Brain microvascular endothelial cell (primary cell): ENCODE measurements around the gene GANC.

Experiments
- DNase-seq: peaks from one replicate; pipeline ENCODE4 v3.0.0-alpha.2; 2020
- H3K27ac ChIP-seq: fragments of 250-450 bp; sonication (Bioruptor Pico); 2 replicates; pipeline ENCODE4 v1.5.1; 2020; ENCODE audit warnings: mild to moderate bottlenecking, moderate library complexity
- H3K27me3 ChIP-seq: fragments of 250-450 bp; sonication (Bioruptor Pico); replicated peaks from 2 replicates; pipeline ENCODE4 v1.5.1; 2020; ENCODE audit warnings: mild to moderate bottlenecking
- H3K36me3 ChIP-seq: fragments of 250-450 bp; sonication (Bioruptor Pico); replicated peaks from 2 replicates; pipeline ENCODE4 v1.5.1; 2020; ENCODE audit warnings: mild to moderate bottlenecking
- H3K4me3 ChIP-seq: 2 replicates; pipeline ENCODE4 v1.5.1; 2011; ENCODE audit warnings: low read depth, mild to moderate bottlenecking, control low read depth, low read length, moderate library complexity
- in situ Hi-C: cut with HindIII; loops from 2 replicates; pipeline ENCODE4 v1.10.0; 2017; ENCODE audit warnings: low sequenced_read_pairs, low pct_ligation_motif_present
- TF ChIP-seq, protein P1 (sequence below): IDR thresholded peaks from 2 replicates; pipeline ENCODE4 v1.5.1; 2011; ENCODE audit warnings: low read depth, mild to moderate bottlenecking, moderate library complexity, low read length, control low read depth, inconsistent platforms; ENCODE audit errors: missing control alignments

GANC gene

DNA sequence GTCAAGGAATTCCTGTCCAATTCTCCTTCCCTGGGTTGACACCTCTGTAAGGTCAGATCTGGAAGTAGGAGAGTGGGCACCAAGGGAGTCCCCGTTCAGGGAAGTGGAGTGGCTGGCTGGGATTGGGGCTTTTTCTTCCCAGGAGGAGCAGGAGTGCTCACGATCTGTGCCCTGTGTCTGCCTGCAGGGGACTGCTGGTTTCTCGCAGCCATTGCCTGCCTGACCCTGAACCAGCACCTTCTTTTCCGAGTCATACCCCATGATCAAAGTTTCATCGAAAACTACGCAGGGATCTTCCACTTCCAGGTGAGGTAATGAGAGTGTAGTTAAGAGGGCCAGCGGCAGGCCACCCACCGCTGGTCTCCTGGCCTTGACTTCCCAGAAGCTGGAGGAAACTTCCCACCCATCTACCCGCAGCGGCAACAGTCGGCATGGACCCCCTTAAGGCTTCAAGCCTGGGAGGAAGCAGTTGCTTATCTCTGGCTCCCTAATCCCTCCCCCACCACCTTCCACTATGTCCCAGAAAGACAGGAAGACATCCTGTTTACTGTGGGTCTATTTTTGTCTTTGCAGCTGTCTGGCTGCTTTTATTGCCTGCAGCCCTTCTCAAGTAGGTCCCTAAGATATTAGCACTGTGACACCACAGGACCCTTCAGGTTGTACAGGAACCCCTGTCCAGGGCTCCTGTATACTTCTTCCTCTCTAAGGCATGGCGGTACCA lies 113.1 kb downstream of the GANC start:
- in situ Hi-C loops = no loop called here
- DNase-seq = no peak
- H3K4me3 ChIP-seq = no peak overlapping the region
- H3K27me3 ChIP-seq = no peaks in the 10 kb centered on the region
- no peak overlapping the region for H3K27ac ChIP-seq
- no peaks in the 10 kb centered on the region for H3K36me3 ChIP-seq
- TF ChIP-seq, protein P1, sequence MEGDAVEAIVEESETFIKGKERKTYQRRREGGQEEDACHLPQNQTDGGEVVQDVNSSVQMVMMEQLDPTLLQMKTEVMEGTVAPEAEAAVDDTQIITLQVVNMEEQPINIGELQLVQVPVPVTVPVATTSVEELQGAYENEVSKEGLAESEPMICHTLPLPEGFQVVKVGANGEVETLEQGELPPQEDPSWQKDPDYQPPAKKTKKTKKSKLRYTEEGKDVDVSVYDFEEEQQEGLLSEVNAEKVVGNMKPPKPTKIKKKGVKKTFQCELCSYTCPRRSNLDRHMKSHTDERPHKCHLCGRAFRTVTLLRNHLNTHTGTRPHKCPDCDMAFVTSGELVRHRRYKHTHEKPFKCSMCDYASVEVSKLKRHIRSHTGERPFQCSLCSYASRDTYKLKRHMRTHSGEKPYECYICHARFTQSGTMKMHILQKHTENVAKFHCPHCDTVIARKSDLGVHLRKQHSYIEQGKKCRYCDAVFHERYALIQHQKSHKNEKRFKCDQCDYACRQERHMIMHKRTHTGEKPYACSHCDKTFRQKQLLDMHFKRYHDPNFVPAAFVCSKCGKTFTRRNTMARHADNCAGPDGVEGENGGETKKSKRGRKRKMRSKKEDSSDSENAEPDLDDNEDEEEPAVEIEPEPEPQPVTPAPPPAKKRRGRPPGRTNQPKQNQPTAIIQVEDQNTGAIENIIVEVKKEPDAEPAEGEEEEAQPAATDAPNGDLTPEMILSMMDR = no peak

DNA sequence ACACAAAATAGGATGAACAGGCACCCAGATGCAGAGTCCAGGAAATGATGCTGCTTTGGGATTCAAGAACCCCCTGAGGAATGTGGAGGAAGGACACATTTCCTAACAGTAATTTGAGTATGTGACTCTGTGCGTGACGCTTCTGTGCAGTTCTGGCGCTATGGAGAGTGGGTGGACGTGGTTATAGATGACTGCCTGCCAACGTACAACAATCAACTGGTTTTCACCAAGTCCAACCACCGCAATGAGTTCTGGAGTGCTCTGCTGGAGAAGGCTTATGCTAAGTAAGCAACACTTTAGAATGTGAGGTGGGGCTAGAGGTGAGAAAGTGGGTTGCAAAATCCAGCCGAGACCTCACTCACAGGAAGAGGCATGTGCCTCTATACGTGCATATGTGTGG lies 114.6 kb downstream of the GANC start:
- TF ChIP-seq, protein P1 = no peak
- H3K4me3 ChIP-seq = no peak overlapping the region
- H3K36me3 ChIP-seq = no peaks in the 10 kb centered on the region
- DNase-seq = peak; percentile 3
- no peaks in the 10 kb centered on the region for H3K27me3 ChIP-seq
- in situ Hi-C loops = no loop called here
- no peak overlapping the region for H3K27ac ChIP-seq

DNA sequence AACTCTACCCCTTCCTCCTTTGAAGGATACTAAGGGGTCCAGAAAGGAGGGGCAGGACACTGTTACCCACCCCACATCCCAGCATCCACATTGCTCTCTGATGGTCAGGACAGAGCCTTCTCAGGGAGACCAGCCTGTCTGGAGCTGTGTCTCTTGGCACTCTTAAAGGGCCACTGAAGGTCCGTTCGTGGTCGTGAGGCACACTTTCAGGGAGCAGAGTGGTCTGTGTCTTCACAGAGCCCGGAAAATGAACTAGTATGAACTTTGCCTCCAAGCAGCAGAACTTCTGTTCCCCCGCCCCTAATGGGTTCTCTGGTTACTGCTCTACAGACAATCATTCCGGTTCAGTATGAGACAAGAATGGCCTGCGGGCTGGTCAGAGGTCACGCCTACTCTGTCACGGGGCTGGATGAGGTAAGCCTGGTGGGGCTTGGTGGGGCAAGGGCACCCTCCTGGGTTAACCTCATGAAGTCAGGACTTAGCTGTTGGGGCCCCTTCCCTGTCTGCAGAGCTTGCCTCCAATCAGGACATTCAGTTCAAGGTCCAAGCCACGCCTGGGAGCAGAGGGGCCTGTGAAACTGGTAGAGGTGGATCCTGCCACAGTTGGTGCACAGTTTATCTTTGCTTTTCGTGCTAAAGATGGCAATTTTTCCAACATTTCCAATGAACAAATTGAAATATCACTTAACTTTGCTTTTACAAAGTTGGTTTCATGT lies 119.5 kb downstream of the GANC start:
- no peak overlapping the region for H3K27ac ChIP-seq
- no peak for DNase-seq
- H3K4me3 ChIP-seq = no peak overlapping the region
- in situ Hi-C loops = no loop called here
- TF ChIP-seq, protein P1 = no peak
- H3K27me3 ChIP-seq = no peaks in the 10 kb centered on the region
- H3K36me3 ChIP-seq = no peaks in the 10 kb centered on the region

DNA sequence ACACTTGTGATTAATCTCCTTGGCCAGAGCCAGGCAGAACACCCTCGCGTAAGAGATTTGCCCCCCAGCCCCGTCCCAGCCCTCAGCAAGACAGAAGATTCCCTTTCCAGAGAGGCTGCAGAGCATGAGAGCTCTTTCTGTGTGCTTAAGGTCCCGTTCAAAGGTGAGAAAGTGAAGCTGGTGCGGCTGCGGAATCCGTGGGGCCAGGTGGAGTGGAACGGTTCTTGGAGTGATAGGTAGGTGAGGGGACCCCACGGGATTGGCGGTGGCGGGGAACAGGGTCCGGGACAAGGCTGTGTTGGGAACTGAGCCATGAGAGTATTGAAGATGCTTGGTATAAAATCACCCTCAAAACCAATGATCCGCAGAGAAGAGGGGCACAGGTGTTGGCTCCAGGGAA lies 121.1 kb downstream of the GANC start:
- TF ChIP-seq, protein P1 = no peak
- DNase-seq = no peak

DNA sequence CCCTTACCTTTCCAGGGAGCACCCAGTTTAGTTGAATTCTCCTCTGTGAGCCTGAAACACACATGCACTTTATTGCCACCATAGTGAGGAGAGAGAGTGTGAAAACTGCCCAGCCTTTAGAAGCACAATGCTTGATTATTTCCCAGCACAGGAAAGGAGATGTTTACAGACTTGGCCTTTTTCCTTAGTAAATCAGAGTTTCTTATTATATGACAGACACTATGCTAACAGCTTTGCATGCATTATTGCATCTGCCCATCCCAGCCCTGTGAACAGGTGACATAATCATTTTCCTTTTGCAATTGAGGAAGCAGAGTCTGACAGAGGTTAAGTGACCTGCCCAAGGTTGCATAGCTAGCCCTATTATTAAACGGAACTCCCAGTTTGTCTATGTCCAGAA lies 122.8 kb downstream of the GANC start:
- no peaks in the 10 kb centered on the region for H3K27me3 ChIP-seq
- no peak overlapping the region for H3K27ac ChIP-seq
- TF ChIP-seq, protein P1 = no peak
- DNase-seq = no peak
- H3K4me3 ChIP-seq = no peak overlapping the region
- H3K36me3 ChIP-seq = no peaks in the 10 kb centered on the region
- in situ Hi-C loops = no loop called here

More for the DNA sequence above, 121.1 kb downstream of the GANC start:
- H3K27ac ChIP-seq = no peak overlapping the region
- in situ Hi-C loops = no loop called here
- no peak overlapping the region for H3K4me3 ChIP-seq
- H3K27me3 ChIP-seq = no peaks in the 10 kb centered on the region
- no peaks in the 10 kb centered on the region for H3K36me3 ChIP-seq
